AG04449 (cell line): Measurements from ENCODE around the gene SRMS.

Experiments used
- CTCF ChIA-PET: fragments of 350-600 bp; formaldehyde crosslinking; extraction: SDS; loops from one replicate; lab custom pipeline; 2021; ENCODE audit warnings: antibody characterized with exemption; lab: Yijun Ruan, JAX
- POLR2A ChIA-PET: fragments of 400-600, 350-600 bp; formaldehyde crosslinking; extraction: SDS; loops from one replicate; lab custom pipeline; 2020; ENCODE audit warnings: antibody characterized with exemption, inconsistent platforms; lab: Yijun Ruan, JAX
- DNase-seq: peaks from one replicate; pipeline ENCODE4 v3.0.0-alpha.2; 2010; ENCODE audit warnings: low read depth, low spot score
- H3K4me3 ChIP-seq: 2 replicates; pipeline ENCODE4 v1.5.1; 2011; ENCODE audit warnings: low read depth, mild to moderate bottlenecking, control low read depth, low read length
- TF ChIP-seq, protein P1 (sequence below): IDR thresholded peaks from one replicate; pipeline ENCODE4 v1.5.1; 2011; ENCODE audit warnings: mild to moderate bottlenecking, moderate library complexity, low read length, control low read depth, inconsistent platforms; ENCODE audit not compliant: insufficient read depth; ENCODE audit errors: missing control alignments

The SRMS gene

DNA sequence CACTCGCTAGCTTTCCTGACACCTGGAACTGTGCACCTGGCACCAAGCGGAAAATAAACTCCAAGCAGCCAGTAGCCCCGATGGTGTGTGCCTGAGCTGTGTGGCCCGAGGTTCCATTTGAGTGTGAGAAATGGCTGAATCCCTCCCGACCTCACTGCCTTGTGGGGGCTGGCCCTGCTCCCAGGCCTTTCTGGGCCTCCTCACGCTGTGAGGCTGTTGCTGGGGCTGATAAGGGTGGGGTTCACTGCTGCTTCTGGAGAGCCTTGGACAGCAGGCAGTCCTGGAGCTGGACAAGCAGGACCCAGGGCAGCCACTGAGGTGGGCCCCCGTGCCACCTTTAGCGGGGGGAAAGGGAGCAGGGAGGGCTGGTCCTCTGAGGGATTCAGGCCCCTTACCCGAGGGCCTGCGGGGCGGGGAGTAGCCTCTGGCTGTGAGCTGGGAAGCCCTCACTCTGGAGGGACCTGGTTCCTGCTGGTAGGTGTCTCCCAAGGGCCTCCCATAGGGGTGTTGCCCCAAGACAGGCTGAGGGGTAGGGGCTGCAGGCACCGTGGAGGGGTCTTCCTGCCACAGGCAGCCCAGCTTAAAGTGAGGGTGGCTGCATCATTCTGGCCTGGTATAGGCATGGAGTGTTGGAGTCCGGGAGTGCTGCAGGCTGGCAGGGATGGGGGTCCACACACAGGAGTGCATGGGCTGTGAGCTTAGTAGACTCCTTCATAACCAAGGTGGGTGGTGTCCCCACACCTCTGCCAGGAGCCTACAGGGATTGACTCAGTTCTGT, 25.3 kb downstream of the SRMS start:
- ChIA-PET CTCF (interaction anchor here (0.8 to 3.4 kb wide), 4 partner anchors 15 to 452 kb away, joined by 3 to 34 read pairs (median 4); partner anchors contain the start of gene PTK6), POLR2A (interaction anchor here (1.1 to 2.0 kb wide), 3 partner anchors 7 to 25 kb away, joined by 3 to 7 read pairs (median 6); no protein-coding TSS in a partner anchor)
- TF ChIP-seq, protein P1, sequence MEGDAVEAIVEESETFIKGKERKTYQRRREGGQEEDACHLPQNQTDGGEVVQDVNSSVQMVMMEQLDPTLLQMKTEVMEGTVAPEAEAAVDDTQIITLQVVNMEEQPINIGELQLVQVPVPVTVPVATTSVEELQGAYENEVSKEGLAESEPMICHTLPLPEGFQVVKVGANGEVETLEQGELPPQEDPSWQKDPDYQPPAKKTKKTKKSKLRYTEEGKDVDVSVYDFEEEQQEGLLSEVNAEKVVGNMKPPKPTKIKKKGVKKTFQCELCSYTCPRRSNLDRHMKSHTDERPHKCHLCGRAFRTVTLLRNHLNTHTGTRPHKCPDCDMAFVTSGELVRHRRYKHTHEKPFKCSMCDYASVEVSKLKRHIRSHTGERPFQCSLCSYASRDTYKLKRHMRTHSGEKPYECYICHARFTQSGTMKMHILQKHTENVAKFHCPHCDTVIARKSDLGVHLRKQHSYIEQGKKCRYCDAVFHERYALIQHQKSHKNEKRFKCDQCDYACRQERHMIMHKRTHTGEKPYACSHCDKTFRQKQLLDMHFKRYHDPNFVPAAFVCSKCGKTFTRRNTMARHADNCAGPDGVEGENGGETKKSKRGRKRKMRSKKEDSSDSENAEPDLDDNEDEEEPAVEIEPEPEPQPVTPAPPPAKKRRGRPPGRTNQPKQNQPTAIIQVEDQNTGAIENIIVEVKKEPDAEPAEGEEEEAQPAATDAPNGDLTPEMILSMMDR = no peak
- DNase-seq = no peak
- peak overlapping the region; percentile 91 for H3K4me3 ChIP-seq

DNA sequence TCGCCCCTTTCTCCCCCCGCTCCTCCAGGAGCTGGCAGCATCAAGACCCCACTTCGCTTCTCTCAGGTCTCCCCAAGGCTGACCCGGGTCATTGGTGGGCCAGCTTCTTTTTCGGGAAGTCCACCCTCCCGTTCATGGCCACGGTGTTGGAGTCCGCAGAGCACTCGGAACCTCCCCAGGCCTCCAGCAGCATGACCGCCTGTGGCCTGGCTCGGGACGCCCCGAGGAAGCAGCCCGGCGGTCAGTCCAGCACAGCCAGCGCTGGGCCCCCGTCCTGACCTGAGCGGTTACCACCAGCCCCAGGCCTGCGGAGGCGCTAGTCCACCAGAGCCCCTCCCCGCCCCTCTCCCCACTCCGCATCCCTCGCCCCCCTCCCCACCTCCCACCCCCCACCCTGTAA, 25.9 kb downstream of the SRMS start:
- TF ChIP-seq, protein P1 = no peak
- peak overlapping the region; percentile 91 for H3K4me3 ChIP-seq
- CTCF ChIA-PET = interaction anchor here (1.1 to 5.0 kb wide), 6 partner anchors 7 to 452 kb away, joined by 3 to 34 read pairs (median 6); partner anchors contain the start of gene PTK6
- no peak for DNase-seq
- POLR2A ChIA-PET = interaction anchor here (0.6 to 2.0 kb wide), 12 partner anchors 8 to 505 kb away, joined by 3 to 7 read pairs (median 4); partner anchors contain the start of genes ARFGAP1, ARFRP1, PTK6 and RTEL1

DNA sequence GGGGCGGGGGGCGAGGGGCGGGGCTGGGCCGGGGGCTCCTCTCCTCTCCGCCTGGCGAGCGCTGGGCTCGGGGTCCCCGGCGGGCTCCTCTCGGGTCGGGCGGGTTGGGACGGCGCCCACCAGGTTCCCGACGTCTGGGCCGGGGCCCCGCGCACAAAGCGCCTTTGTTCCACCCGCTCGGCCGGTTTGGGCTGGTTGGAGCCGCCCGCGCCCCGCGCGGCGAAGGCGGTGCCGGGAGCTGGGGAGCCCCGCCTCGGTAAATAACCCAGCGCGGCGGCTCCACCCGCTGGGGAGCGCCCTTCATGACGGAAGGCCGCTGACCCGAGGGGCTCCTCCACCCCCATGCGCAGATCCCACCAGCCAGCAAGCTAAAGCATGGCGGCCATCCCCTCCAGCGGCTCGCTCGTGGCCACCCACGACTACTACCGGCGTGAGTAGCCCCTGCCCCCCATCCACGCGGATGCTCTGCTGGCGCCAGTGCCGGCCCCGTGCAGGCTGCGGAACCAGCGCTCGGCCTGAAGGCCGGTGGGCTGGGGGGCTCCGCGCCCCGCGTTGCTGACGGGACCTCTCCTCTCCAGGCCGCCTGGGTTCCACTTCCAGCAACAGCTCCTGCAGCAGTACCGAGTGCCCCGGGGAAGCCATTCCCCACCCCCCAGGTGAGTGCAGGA, 26.5 kb downstream of the SRMS start:
- no peak for DNase-seq
- H3K4me3 ChIP-seq = peak overlapping the region; percentile 91
- ChIA-PET CTCF (interaction anchor here (1.1 to 5.0 kb wide), 6 partner anchors 8 to 453 kb away, joined by 3 to 34 read pairs (median 6); partner anchors contain the start of gene PTK6), POLR2A (interaction anchor here (0.6 to 2.0 kb wide), 13 partner anchors 8 to 506 kb away, joined by 3 to 7 read pairs (median 3); partner anchors contain the start of genes ARFGAP1, ARFRP1, PTK6 and RTEL1)
- TF ChIP-seq, protein P1 = peak; percentile 22

DNA sequence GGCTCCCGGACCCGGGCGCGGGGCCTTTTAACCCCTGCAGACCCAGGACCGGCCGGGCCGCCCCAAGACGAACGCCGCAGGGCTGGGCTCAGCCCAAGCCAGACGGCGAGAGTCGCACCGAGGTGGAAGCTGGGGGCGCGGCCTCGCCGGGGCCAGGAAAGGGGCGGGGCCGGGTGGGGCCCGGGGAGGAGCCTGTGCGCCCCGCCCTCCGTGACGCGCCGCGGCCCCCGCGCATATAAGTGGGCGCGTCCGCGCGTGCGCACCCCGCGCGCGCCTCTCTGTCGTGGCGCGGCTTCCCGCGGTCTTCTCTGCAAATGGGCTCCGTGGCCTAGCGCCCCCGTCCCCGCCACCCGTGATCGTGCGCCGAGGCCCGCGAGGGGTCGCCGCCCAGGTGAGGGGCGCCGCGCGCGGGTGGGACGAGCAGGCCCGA, 27.0 kb downstream of the SRMS start, which contains the start of gene PPDPF:
Gene PPDPF, plus strand, starts transcription at position 262 of the 430 bp plus-strand sequence. CDS start 544 bp downstream, outside the sequence.
- DNase-seq = no peak
- H3K4me3 ChIP-seq = peak within 1 kb of the TSS; percentile 91
- ChIA-PET POLR2A (interaction anchor here (0.6 to 2.0 kb wide), 7 partner anchors 10 to 345 kb away, joined by 3 to 7 read pairs (median 5); partner anchors contain the start of genes ARFGAP1, PTK6, RTEL1 and TPD52L2), CTCF (interaction anchor here (1.0 to 5.0 kb wide), 6 partner anchors 9 to 211 kb away, joined by 3 to 34 read pairs (median 6); partner anchors contain the start of gene PTK6)
- TF ChIP-seq, protein P1 = no peak

DNA sequence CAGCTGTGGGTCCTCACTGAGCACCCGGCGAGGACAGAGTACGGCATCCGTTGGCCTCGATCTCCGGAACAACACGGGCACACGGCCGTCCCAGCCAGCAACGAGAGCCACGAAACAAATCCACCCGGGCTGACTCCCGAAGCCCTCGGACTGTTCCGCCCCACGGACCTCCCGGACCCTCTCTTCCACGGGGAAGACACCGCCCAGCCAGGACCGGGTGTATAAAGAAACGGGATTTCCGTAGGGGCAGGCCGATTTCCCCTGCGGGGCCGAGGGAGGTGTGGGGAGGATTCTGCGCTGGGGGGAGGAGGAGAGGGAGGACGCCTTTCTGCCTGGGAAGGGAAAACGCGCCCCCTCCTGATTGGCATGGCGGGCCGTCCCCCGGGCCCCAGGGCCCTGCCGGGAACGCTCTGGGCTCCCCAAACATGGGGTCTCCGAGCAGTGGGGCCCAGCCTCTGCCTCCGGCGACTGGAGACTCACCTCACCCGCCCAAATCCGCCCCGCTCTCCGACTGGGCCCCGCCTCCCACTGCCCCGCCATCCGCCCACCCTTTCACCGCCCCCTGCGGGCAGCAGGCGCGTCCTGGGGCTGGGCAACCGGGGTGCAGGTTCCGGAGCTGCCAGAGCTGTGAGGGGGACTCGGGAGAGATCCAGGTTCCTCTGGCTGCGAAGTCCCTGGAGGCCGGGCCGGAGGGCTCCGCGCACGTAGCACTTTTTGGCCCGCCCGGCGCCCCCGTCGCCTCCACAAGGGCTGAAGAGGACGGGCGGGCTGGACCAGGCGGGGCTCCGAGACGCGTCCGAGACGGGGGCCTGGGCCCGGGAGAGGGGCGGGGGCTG, 27.7 kb downstream of the SRMS start:
- H3K4me3 ChIP-seq = peak overlapping the region; percentile 91
- TF ChIP-seq, protein P1 = peak; percentile 30
- DNase-seq = no peak
- ChIA-PET CTCF (interaction anchor here (1.0 to 5.0 kb wide), 4 partner anchors 9 to 78 kb away, joined by 3 to 26 read pairs (median 5); no protein-coding TSS in a partner anchor), POLR2A (interaction anchor here (1.4 to 2.0 kb wide), 4 partner anchors 18 to 345 kb away, joined by 5 to 7 read pairs (median 6); partner anchors contain the start of genes PTK6, RTEL1 and TPD52L2)
